ENCODE data around the gene RAB31. TPM values are rescaled to one million over a fixed set of nuclear protein-coding genes. Genes with fewer than 3 reads are reported as not detected.

The RAB31 gene
- total and polyA plus RNA-seq, 2 of the 13 experiments (the other 11 are each of a cell fraction or from before 2014, with no cell fraction given): 1.1 to 1.7 TPM

- TF ChIP-seq PRDM10 (CRISPR knock-in tag; IDR thresholded peaks at IDR 0.05; ENCODE audit: low read depth): 0 out of 2 replicates have a peak, but pooled peaks have one; percentile 45
- TF ChIP-seq CENPBD1 (CRISPR knock-in tag; IDR thresholded peaks at IDR 0.05; ENCODE audit: borderline replicate concordance, low read depth): no peak
- no peak for TF ChIP-seq CENPT (CRISPR knock-in tag; IDR thresholded peaks at IDR 0.05; ENCODE audit: low read depth)
- no peak for TF ChIP-seq ZBTB4 (CRISPR knock-in tag; IDR thresholded peaks at IDR 0.05; ENCODE audit: borderline replicate concordance)
- no peak for TF ChIP-seq SIX1 (CRISPR knock-in tag; IDR thresholded peaks at IDR 0.05; ENCODE audit: borderline replicate concordance)
- TF ChIP-seq SKI (IDR thresholded peaks at IDR 0.05; ENCODE audit: partially characterized antibody): peak; percentile 97
- no peak for TF ChIP-seq ZBTB14 (CRISPR knock-in tag; IDR thresholded peaks at IDR 0.05)
- TF ChIP-seq ZNF562 (CRISPR knock-in tag; IDR thresholded peaks at IDR 0.05; ENCODE audit: borderline replicate concordance): no peak
- no peak for TF ChIP-seq ZNF552 (CRISPR knock-in tag; IDR thresholded peaks at IDR 0.05; ENCODE audit: borderline replicate concordance)
- TF ChIP-seq NCOR1 (IDR thresholded peaks at IDR 0.05; ENCODE audit: borderline replicate concordance, low read length): peak; percentile 82; the same call in 1 of the 2 replicates
- no peak for TF ChIP-seq SMARCE1 (IDR thresholded peaks at IDR 0.05; ENCODE audit: borderline replicate concordance)
- no peak for TF ChIP-seq NCOA5 (CRISPR knock-in tag; IDR thresholded peaks at IDR 0.05)
- TF ChIP-seq BCLAF1 (IDR thresholded peaks at IDR 0.05): no peak
- peak; percentile 93 for TF ChIP-seq NR2F2 (IDR thresholded peaks at IDR 0.05; ENCODE audit: borderline replicate concordance, low read depth)
- peak; percentile 67; the same call in 1 of the 2 replicates for TF ChIP-seq ETV6 (CRISPR knock-in tag; conservative IDR thresholded peaks at IDR 0.05)
- peak; percentile 53; the same call in 1 of the 2 replicates for TF ChIP-seq GATA4 (IDR thresholded peaks at IDR 0.05; ENCODE audit: borderline replicate concordance, low read depth)
Measured at GRCh38 chr18:9869715-9870430, 161.8 kb downstream of the RAB31 start (continued).
